ENCODE measurements around the gene UNC45A. TPM values are rescaled to one million over a fixed set of nuclear protein-coding genes. Genes with fewer than 3 reads are reported as not detected.

Gene UNC45A
- total and polyA plus RNA-seq, 3 donors from 2014 or later = 48.9 to 59.6 (median 56.9) TPM

DNA sequence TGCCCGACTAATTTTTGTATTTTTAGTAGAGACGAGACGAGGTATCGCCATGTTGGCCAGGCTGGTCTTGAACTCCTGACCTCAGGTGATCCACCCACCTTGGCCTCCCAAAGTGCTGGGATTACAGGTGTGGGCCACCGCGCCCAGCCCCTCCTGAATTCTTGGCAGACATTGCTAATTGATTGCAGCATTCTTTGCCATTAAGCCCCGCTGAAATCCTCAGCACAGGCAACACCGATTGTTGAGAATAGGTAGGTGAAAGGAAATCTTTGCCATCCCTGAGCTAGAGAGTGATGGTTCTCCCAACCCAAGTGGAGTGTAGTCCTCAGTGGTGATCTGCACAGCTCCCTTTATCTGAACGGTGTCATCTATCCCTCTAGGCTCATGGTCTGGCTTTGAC lies 30.3 kb upstream of the UNC45A start:
- no peak overlapping the region for H3K4me3 ChIP-seq
- H3K27me3 ChIP-seq = no peaks in the 10 kb centered on the region
- intact Hi-C loops (cut with DNase I; ENCODE audit: low total_unique reads) = no loop called here
- H3K27ac ChIP-seq = no peak overlapping the region
- H3K4me1 ChIP-seq = peaks cover 18% of the 10 kb centered on the region
- TF ChIP-seq, protein P1, sequence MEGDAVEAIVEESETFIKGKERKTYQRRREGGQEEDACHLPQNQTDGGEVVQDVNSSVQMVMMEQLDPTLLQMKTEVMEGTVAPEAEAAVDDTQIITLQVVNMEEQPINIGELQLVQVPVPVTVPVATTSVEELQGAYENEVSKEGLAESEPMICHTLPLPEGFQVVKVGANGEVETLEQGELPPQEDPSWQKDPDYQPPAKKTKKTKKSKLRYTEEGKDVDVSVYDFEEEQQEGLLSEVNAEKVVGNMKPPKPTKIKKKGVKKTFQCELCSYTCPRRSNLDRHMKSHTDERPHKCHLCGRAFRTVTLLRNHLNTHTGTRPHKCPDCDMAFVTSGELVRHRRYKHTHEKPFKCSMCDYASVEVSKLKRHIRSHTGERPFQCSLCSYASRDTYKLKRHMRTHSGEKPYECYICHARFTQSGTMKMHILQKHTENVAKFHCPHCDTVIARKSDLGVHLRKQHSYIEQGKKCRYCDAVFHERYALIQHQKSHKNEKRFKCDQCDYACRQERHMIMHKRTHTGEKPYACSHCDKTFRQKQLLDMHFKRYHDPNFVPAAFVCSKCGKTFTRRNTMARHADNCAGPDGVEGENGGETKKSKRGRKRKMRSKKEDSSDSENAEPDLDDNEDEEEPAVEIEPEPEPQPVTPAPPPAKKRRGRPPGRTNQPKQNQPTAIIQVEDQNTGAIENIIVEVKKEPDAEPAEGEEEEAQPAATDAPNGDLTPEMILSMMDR (IDR thresholded peaks at IDR 0.05) = no peak
- no peak for TF ChIP-seq POLR2A (IDR thresholded peaks at IDR 0.05)
- no peaks in the 10 kb centered on the region for H3K9me3 ChIP-seq
- DNase-seq = no peak
- H3K36me3 ChIP-seq (ENCODE audit: low read depth, missing control alignments) = no peaks in the 10 kb centered on the region
- 92 to 95% methylated on average over 9 of the region's 9 CpGs for WGBS, 2 donors

DNA sequence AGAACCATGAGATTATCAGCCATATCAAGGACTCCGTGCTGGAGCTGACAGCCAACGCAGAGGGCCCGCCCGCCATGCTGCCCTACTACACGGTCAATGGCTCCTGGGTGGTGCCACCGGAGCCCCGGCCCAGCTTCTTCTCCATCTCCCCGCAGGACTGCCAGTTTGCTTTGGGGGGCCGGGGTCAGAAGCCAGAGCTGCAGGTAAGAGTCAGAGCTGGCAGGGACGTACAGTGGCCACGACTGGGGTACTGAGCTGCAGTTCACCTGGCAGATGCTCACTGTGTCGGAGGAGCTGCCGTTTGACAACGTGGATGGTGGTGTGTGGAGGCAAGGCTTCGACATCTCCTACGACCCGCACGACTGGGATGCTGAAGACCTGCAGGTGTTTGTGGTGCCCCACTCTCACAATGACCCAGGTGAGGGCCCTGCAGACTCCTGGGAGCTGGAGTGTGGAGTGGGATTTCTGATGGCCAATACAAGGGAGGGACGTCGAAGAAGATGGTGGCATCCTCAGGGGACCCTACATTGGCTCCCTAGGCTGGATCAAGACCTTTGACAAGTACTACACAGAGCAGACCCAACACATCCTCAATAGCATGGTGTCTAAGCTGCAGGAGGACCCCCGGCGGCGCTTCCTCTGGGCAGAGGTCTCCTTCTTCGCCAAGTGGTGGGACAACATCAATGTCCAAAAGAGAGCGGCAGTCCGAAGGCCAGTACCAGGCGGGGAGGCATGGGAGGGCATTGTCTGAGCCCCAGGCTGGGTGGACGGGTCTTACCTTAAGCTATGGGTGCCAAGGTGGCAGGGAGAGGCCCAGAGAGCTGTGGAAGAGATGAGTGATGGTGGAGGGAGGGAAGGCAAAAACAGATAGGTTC lies 29.5 kb upstream of the UNC45A start:
- H3K36me3 ChIP-seq (ENCODE audit: low read depth, missing control alignments) = no peaks in the 10 kb centered on the region

DNA sequence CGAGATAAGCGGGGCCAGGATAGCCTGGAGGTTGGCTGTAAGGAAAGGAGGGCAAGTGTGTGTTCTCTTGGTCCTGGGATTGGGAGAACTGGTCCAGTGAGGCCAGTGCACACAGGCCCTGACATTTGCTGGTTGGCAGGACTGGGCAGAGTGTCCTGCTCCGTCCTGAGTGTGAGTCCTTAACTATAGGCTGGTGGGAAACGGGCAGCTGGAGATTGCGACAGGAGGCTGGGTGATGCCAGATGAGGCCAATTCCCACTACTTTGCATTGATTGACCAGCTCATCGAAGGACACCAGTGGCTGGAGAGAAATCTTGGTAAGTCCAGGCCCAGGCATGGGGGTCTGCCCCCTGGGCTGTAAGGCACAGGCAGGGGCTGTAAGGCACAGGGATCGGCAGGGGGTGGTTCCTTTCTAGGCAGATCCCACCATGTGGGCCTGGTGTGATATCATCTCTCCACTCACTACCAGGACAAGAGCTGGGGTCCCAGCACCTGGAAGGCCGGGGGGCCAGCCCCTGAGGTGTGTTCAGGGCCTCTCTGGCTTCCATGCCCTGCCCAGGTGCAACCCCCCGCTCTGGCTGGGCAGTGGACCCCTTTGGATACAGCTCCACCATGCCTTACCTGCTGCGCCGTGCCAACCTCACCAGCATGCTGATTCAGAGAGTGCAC lies 28.8 kb upstream of the UNC45A start:
- Histone ChIP-seq H3K4me1 (peaks cover 18% of the 10 kb centered on the region), H3K36me3 (ENCODE audit: low read depth, missing control alignments) (no peaks in the 10 kb centered on the region), H3K9me3 (no peaks in the 10 kb centered on the region), H3K27me3 (no peaks in the 10 kb centered on the region), H3K4me3 (no peak overlapping the region), H3K27ac (no peak overlapping the region)
- 92 to 94% methylated on average over 7 to 11 of the region's 11 CpGs for WGBS, 2 donors
- DNase-seq = no peak
- no peak for TF ChIP-seq POLR2A (IDR thresholded peaks at IDR 0.05)
- TF ChIP-seq, protein P1 (IDR thresholded peaks at IDR 0.05) = no peak
- intact Hi-C loops (cut with DNase I; ENCODE audit: low total_unique reads) = no loop called here

More for the DNA sequence above, 29.5 kb upstream of the UNC45A start:
- no peak for TF ChIP-seq POLR2A (IDR thresholded peaks at IDR 0.05)
- TF ChIP-seq, protein P1 (IDR thresholded peaks at IDR 0.05) = no peak
- Histone ChIP-seq H3K27ac (no peak overlapping the region), H3K4me3 (no peak overlapping the region), H3K4me1 (peaks cover 18% of the 10 kb centered on the region), H3K27me3 (no peaks in the 10 kb centered on the region), H3K9me3 (no peaks in the 10 kb centered on the region)
- no peak for DNase-seq
- WGBS, 2 donors = 93 to 94% methylated on average over 17 to 27 of the region's 28 CpGs
- intact Hi-C loops (cut with DNase I; ENCODE audit: low total_unique reads) = no loop called here

DNA sequence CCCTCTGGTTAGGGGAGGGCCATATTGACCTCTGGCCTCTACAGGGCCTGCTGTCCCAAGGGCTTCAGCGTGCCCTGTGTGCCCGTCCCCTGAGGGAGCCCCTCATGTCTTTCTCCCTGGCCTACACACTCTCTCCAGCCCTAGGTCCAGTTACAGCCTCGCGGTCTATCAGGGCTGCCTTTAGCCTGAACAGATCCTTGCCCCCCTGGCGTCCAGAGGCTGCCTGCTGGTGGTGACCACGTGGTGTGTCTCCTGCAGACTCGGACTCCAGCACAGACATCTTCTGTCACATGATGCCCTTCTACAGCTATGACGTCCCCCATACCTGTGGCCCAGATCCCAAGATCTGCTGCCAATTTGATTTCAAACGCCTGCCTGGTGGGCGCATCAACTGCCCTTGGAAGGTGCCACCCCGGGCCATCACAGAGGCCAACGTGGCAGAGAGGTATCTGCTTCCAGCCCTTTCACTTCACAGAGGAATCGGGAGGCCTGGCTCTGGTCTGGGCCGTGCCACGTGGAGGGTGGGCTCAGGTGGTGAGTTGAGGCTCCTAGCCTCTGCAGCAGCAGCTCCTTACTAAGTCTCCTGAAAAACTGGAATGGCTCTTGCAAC lies 27.9 kb upstream of the UNC45A start:
- Histone ChIP-seq H3K27me3 (no peaks in the 10 kb centered on the region), H3K27ac (peak overlapping the region; percentile 41 to 76), H3K4me1 (peaks cover 18% of the 10 kb centered on the region), H3K4me3 (no peak overlapping the region), H3K36me3 (ENCODE audit: low read depth, missing control alignments) (no peaks in the 10 kb centered on the region), H3K9me3 (no peaks in the 10 kb centered on the region)
- intact Hi-C loops (cut with DNase I; ENCODE audit: low total_unique reads) = no loop called here
- 79 to 87% methylated on average over 9 to 15 of the region's 15 CpGs for WGBS, 2 donors
- TF ChIP-seq, protein P1 (IDR thresholded peaks at IDR 0.05) = no peak
- no peak for TF ChIP-seq POLR2A (IDR thresholded peaks at IDR 0.05)
- no peak for DNase-seq
